ENCODE measurements around the gene ELP1.
"Not testable (repeated sequence)": the region's sequence is repeated elsewhere in the genome, so short reads cannot be mapped to it uniquely, and the experiment has no call there.

ELP1 gene

DNA sequence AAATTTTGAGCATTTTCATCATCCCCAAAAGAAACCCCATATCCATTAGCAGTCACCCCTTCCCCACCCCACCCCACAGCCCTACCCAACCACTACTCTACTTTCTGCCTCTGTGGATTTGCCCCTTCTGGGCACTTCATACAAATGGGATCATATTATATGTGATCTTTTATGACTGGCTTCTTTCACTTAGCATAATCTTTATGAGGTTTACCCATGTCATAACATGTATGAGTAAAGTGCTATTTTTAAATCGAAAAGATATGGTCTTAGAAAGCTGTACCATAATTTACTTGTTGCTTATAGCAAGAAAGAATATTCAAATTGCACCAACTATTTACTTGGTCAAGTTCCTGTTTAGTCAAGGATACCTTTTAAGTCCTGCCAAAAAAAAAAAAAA lies 12.7 kb downstream of the ELP1 start:
- no peak for DNase-seq

DNA sequence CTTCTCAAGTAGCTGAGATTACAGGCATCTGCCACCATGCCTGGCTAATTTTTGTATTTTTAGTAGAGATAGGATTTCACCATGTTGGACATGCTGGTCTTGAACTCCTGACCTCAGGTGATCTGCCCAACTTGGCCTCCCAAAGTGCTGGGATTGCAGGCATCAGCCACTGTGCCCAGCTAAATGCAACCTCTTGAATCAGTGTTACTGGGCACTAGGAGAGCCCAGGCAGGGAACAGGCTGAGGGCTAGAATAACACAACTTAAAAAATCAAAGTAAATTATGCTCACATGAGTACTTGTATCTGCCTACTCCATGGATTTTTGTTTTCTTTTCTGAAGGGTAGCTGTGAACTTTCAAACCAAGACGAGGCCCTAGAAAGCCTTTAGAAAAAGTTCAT lies 13.5 kb downstream of the ELP1 start:
- not testable (repeated sequence) for DNase-seq

- DNase-seq, result no peak
Measured at GRCh38 chr9:108919517-108919916, 14.4 kb downstream of the ELP1 start.

DNA sequence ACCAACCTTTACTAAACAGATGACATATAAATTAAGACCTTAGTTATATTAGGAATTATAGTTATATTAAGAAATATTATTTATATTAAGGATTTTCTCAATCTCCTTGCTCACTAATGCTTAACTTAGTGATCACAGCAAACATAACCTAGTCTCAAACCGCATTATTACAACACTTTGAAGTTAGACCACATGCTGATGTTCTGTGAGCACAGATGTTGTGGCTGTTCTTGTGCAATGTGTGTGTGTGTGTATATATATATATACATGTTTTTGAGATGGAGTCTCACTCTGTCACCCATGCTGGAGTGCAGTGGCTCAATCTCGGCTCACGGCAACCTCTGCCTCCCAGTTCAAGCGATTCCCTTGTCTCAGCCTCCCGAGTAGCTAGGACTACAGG lies 20.5 kb downstream of the ELP1 start:
- DNase-seq, result no peak

DNA sequence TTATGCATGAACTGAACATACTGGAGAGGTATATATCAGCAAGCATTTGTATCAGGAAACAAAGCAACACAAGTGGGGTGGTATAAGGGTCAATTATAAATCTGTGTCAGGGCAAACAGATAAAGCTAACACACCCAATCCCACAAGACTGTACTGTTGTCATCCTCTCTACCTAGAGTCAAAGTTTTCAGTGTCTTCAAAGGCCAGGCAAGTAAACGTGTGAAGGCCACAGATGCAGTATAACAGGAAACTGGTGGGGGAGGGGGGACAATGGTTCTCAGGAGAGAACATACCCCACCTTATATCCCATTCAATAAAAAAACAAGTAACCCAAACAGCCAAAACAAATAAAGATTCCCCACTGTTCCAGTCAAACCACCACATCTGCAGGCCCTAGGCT lies 22.1 kb downstream of the ELP1 start:
- no peak for DNase-seq

DNA sequence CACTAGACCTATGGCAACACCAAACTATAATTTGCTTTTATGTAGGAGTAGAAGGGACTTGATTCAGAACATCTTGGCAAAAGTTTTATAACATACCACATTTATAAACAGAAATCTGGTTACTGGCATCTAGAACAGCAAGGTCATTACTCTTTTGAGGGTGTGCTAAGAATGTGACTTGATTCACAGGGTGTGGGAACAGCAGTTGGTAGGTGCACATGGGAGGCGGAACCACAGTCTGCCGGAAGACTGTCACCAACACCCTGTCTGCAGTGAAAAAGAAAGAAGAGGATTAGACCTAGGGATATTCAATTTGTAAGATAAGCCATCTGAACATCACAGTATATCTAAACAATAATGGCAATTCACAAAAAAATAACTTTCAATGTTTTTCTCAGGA lies 23.0 kb downstream of the ELP1 start:
- no peak for DNase-seq

DNA sequence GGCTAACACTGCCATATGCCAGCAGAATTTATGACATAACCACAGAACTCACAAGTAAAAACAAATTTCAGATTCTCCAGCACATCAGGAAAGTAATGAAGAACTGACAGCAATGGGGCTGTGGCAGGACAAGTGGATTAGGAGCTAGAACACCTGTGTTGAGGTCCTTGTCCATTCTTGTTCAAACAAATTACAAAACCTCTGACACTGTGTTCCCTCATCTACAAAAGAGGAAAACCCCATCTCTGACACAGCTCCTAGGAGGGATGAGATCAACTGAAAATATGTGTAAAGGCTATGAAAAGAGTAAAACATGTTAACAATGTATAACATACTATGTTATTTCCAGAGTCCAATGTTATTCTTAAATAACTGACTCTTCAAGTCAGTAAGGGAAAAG lies 23.5 kb downstream of the ELP1 start:
- no peak for DNase-seq

GRCh38 chr9:108905494-108905893 lies 28.4 kb downstream of the ELP1 start:
- no peak for DNase-seq

DNA sequence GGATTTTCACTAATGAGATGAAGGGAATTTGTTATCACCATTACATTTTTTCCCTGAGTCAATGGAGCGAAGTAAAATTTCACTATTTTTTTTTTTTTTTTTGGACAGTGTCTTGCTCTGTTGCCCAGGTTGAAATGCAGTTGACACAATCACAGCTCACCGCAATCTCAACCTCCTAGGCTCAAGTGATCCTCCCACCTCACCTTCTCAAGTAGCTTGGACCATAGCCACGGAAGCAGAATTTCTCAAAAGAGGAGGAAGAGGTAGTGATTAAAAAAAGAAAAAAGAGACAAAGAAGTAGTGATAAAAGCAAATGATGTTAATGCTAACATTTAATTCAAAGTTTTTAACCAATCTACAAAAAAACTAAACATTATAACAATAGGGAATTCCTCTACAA lies 29.8 kb downstream of the ELP1 start:
- no peak for DNase-seq

- DNase-seq, result no peak
Measured at GRCh38 chr9:108903420-108904103, 30.4 kb downstream of the ELP1 start.

GRCh38 chr9:108900176-108900575 lies 33.7 kb downstream of the ELP1 start:
- no peak for DNase-seq

- DNase-seq, result not testable (repeated sequence)
Measured at GRCh38 chr9:108899023-108899695, 34.8 kb downstream of the ELP1 start.

GRCh38 chr9:108897324-108898096 lies 36.4 kb downstream of the ELP1 start:
- no peak for DNase-seq

GRCh38 chr9:108894225-108894997 lies 39.5 kb downstream of the ELP1 start:
- DNase-seq, result no peak

- DNase-seq, result no peak
Measured at GRCh38 chr9:108889649-108890067, 44.3 kb downstream of the ELP1 start.

- not testable (repeated sequence) for DNase-seq
Measured at GRCh38 chr9:108886594-108887271, 47.2 kb downstream of the ELP1 start.

GRCh38 chr9:108885643-108886348 lies 48.1 kb downstream of the ELP1 start:
- DNase-seq, result no peak

- DNase-seq, result no peak
Measured at GRCh38 chr9:108884701-108885100, 49.2 kb downstream of the ELP1 start.

DNA sequence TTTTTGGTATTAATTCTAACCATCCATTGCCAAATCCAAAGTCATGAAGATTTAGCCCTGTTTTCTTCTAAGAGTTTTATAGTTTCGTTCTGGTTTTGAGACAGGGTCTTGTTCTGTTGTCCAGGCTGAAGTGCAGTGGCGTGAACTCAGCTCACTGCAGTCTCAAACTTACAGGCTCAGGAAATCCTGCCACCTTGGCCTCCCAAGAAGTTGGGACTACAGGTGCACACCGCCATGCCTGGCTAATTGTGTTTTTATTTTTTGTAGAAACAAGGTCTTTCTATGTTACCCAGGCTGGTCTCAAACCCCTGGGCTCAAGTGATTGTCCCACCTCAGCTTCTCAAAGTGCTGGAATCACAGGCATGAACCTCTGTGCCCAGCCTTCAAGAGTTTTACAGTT lies 50.8 kb downstream of the ELP1 start:
- DNase-seq, result no peak

- no peak for DNase-seq
Measured at GRCh38 chr9:108882052-108882888, 51.7 kb downstream of the ELP1 start.

DNA sequence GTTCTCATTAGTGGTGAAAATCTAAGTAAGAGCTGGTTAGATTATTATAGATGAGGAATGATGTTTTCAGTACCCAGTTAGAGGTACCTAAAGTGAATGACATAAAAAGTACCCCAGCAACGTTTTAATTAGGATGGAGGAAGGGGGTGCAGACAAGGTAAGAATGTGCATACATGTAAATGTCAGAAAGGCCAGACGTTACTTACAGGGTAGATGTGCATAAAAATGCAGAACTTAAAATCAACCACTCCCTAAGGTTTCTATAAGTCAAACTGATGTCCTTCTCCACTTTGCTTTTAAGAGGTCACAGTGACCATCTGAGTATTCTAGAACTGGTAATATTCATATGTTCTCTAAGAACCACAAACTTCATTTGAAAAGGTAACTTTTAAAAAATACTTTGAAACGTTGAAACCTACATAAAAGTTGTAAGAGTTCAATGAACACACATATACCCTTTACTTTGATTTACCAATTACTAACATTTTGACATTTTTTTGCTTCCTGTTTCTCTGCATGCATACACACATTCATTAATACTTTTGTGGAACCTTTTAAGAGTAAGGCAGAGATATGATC lies 53.1 kb downstream of the ELP1 start:
- DNase-seq, result no peak
